ENCODE results near the gene KPTN.

Gene KPTN

DNA sequence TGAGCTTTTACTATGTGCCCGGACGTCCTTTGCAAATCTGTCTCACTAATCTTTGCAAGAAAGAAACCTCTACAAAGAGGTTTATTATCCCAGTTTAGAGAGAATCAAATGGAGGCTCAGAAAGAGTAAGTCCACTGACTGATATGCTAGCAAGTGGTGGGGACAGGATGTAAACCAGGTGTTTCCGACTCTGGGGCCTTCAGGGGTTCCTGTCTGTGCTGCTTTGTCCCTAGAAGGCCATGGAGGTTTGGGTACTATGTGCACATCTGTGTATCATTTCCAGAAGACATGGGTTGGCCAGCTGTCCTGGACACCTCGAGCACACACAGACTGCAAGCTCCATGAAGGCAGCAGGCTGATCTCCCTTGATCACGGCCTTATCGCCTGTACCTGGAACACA lies 1.2 kb upstream of the KPTN start:
- H3K4me3 ChIP-seq (replicated peaks; ENCODE audit: low read depth, low read length), result peak overlapping the region; percentile 69
- DNase-seq (ENCODE audit: extremely low read depth, low read depth), result no peak
- TF ChIP-seq, protein P1, sequence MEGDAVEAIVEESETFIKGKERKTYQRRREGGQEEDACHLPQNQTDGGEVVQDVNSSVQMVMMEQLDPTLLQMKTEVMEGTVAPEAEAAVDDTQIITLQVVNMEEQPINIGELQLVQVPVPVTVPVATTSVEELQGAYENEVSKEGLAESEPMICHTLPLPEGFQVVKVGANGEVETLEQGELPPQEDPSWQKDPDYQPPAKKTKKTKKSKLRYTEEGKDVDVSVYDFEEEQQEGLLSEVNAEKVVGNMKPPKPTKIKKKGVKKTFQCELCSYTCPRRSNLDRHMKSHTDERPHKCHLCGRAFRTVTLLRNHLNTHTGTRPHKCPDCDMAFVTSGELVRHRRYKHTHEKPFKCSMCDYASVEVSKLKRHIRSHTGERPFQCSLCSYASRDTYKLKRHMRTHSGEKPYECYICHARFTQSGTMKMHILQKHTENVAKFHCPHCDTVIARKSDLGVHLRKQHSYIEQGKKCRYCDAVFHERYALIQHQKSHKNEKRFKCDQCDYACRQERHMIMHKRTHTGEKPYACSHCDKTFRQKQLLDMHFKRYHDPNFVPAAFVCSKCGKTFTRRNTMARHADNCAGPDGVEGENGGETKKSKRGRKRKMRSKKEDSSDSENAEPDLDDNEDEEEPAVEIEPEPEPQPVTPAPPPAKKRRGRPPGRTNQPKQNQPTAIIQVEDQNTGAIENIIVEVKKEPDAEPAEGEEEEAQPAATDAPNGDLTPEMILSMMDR (IDR thresholded peaks at IDR 0.05; ENCODE audit: low read depth, low read length, missing control alignments), result no peak

DNA sequence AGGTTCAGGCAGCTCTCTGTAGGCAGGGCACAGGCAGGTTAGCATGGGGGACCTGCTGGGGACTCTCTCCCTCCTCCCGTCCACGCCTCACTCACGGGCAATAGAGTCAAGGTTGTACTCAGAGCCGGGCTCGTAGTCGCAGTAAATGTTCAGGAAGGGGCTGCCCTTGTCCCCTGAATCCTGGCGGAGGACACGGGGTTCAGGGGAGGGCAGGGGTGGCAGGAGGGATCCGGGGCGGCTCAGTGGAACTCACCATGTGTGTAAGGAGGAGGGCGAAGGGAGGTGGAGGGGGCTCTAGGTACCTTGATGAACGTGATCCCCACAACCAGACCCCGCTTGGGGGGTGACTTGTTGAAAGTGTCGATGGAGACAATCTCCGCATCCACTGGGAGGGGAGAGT lies 819 bp downstream of the KPTN start:
- peak overlapping the region; percentile 69 for H3K4me3 ChIP-seq (replicated peaks; ENCODE audit: low read depth, low read length)
- TF ChIP-seq, protein P1 (IDR thresholded peaks at IDR 0.05; ENCODE audit: low read depth, low read length, missing control alignments), result no peak
- DNase-seq (ENCODE audit: extremely low read depth, low read depth), result no peak

DNA sequence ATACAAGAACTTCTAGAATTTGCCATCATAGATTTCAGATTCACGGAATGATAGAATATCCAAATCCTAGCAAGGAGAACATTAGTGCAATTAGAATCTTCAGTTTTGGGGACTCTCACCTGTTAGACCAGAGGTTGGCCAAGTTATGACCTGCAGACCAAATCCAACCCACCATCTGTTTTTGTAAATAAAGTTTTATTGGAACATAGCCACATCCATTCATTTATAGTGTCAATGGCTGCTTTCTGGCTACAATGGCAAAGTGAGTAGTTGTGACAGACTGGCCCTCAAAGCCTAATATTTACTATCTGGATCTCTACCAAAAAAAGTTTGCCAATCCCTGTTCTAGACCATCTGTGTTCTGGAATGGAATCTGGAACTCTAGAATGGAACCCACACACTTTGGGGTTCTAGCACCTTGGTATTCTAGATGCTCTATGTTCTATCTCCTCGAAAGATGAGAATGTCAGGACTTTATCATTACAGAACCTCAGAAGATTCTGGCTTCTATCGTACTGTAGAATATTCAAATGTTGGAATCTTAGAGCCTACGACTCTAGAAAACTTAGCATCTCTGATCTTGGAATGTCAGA lies 2.5 kb downstream of the KPTN start:
- DNase-seq (ENCODE audit: extremely low read depth, low read depth), result no peak
- TF ChIP-seq, protein P1 (IDR thresholded peaks at IDR 0.05; ENCODE audit: low read depth, low read length, missing control alignments), result no peak
- H3K4me3 ChIP-seq (replicated peaks; ENCODE audit: low read depth, low read length), result no peak overlapping the region

DNA sequence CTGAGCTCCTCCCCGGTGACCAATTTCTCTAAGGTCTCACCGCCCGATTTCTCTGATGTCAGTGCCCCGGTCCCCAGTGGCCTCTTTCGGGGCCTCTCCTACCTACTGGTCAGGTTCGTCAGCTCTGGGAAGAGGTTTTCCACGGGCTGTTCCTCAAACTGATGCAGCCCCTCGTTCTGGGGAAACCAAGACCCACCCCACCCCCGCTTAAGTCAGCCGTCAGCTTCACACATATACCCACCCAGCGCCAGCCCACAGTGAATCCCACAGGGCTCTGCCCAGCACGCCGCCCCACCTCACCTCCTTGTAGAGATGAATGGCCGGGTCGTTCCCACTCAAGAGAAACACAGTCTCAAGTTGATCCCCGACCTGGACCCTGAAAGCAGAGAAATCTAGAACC lies 3.4 kb downstream of the KPTN start:
- TF ChIP-seq, protein P1 (IDR thresholded peaks at IDR 0.05; ENCODE audit: low read depth, low read length, missing control alignments), result no peak
- no peak overlapping the region for H3K4me3 ChIP-seq (replicated peaks; ENCODE audit: low read depth, low read length)
- no peak for DNase-seq (ENCODE audit: extremely low read depth, low read depth)

DNA sequence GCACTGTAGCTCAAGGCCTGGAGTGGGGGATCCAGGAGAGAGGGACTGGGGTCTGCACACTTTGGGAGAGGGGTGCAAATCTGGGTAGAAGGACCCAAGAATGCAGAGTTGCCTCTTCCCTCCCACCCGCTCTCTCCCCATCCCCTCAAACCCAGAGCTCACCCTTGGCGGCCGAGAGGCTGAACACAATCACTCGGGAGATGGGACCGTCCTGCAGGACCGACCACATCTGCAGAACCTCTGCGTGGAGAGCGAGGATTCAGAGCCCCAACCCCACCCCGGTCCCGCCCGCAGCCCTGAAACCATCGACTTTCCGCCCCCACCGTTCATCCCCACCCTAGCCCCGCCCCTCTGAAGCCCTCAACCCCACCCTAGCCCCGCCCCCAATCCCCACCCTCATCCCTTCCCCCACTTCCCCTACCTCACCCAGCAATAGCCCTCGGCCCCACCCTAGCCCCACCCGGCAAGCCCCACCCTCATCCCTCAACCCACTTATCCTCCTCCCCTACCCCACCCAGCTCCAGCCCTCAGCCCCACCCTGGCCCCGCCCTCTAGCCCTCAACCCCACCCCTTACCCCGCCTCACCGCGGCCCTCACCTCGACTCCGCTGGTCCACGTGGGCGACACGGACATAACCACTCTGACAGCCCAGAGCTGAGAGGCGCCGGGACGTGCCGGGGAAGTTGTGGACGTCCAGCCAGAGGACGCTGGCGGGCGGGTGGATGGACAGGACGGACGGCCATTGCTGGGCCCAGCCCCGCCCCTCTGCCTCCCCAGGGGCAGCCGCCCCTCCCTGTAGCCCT lies 4.1 kb downstream of the KPTN start:
- TF ChIP-seq, protein P1 (IDR thresholded peaks at IDR 0.05; ENCODE audit: low read depth, low read length, missing control alignments), result no peak
- DNase-seq (ENCODE audit: extremely low read depth, low read depth), result no peak
- H3K4me3 ChIP-seq (replicated peaks; ENCODE audit: low read depth, low read length), result no peak overlapping the region

DNA sequence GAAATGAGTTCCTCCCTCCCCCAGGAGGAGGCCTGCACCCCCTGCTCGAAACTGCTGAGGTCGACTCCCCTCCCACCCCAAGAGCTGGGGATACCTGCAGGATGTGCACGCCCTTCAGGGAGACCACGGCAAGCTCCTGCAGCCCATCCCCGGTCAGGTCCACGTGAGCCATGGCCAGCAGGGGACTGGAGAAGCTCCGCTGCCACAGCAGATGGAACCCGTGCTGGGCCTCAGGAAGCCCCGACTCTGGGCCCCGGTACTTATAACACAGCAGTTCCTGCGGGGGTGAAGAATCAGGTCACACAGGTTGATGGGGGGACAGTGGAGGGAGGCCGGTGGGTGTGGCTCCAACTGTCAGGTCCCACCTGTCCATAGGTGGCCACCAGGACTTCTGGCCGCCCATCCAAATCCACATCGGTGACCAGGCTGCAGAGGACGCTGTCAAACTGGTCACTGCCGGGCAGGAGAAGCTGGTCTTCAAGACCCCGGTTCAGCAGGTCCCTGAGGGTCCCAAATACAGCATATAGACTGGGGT lies 7.5 kb downstream of the KPTN start:
- DNase-seq (ENCODE audit: extremely low read depth, low read depth), result no peak
- H3K4me3 ChIP-seq (replicated peaks; ENCODE audit: low read depth, low read length), result no peak overlapping the region
- TF ChIP-seq, protein P1 (IDR thresholded peaks at IDR 0.05; ENCODE audit: low read depth, low read length, missing control alignments), result no peak
